T-helper 17 cell (primary cell): ENCODE results near the gene PTPRC. TPM values are rescaled to one million over a fixed set of nuclear protein-coding genes. Genes with fewer than 3 reads are reported as not detected.

Experiments used
- ATAC-seq: fragments of 150-1000 bp; cut with Tn5 transposase; 2 replicates; pipeline ENCODE4 v1.10.0; 2021; ENCODE audit warnings: mild to moderate bottlenecking, moderate library complexity
- DNase-seq, 3 donors: peaks; one replicate each; pipeline versions ENCODE4 v3.0.0 to v3.0.0-alpha.2; 2020 to 2021
- H3K9me3 ChIP-seq: one replicate; pipeline ENCODE4 v1.7.0; 2013; ENCODE audit warnings: low read length, mild to moderate bottlenecking; ENCODE audit not compliant: control insufficient read depth, poor library complexity, severe bottlenecking
- H3K27ac Mint-ChIP-seq: one replicate; pipeline ENCODE4 v1.8.0; 2022; ENCODE audit warnings: mild to moderate bottlenecking, moderate library complexity, mixed read lengths
- H3K27me3 Mint-ChIP-seq: one replicate; pipeline ENCODE4 v1.8.0; 2022; ENCODE audit warnings: mixed read lengths
- H3K36me3 Mint-ChIP-seq: one replicate; pipeline ENCODE4 v1.8.0; 2022; ENCODE audit warnings: low read depth, mixed read lengths
- H3K4me1 Mint-ChIP-seq: one replicate; pipeline ENCODE4 v1.8.0; 2022; ENCODE audit warnings: mild to moderate bottlenecking, mixed read lengths
- H3K4me3 Mint-ChIP-seq: one replicate; pipeline ENCODE4 v1.8.0; 2022; ENCODE audit warnings: mild to moderate bottlenecking, moderate library complexity, mixed read lengths
- total RNA-seq, 4 donors: library from RNA in 2 of 4; stranded (reverse) in 2 of 4; gene quantifications; one replicate each; pipeline ENCODE4 v1.2.3 and lab custom pipeline; 2022 to 2026

PTPRC gene
- total RNA-seq, 2 donors from 2014 or later = 697 to 813 TPM

GRCh38 chr1:198607714-198608113 lies 31.1 kb upstream of the PTPRC start:
- Mint-ChIP-seq H3K27me3 (no peaks in the 10 kb centered on the region), H3K4me1 (peaks cover 46% of the 10 kb centered on the region), H3K4me3 (no peak overlapping the region), H3K36me3 (no peaks in the 10 kb centered on the region), H3K27ac (no peak overlapping the region)
- no peaks in the 10 kb centered on the region for H3K9me3 ChIP-seq
- no peak for DNase-seq
- ATAC-seq = no peak

GRCh38 chr1:198610362-198610761 lies 28.5 kb upstream of the PTPRC start:
- no peaks in the 10 kb centered on the region for H3K27me3 Mint-ChIP-seq
- peak overlapping the region; percentile 88 for H3K4me3 Mint-ChIP-seq
- H3K9me3 ChIP-seq = no peaks in the 10 kb centered on the region
- no peak for DNase-seq
- H3K36me3 Mint-ChIP-seq = no peaks in the 10 kb centered on the region
- H3K27ac Mint-ChIP-seq = peak overlapping the region; percentile 99
- ATAC-seq = no peak
- H3K4me1 Mint-ChIP-seq = peaks cover 51% of the 10 kb centered on the region

GRCh38 chr1:198611219-198611618 lies 27.6 kb upstream of the PTPRC start:
- ATAC-seq = no peak
- H3K4me1 Mint-ChIP-seq = peaks cover 57% of the 10 kb centered on the region
- peak overlapping the region; percentile 99 for H3K27ac Mint-ChIP-seq
- peak overlapping the region; percentile 88 for H3K4me3 Mint-ChIP-seq
- no peaks in the 10 kb centered on the region for H3K36me3 Mint-ChIP-seq
- no peak for DNase-seq
- no peaks in the 10 kb centered on the region for H3K9me3 ChIP-seq
- H3K27me3 Mint-ChIP-seq = no peaks in the 10 kb centered on the region

- peak overlapping the region; percentile 99 for H3K27ac Mint-ChIP-seq
- no peaks in the 10 kb centered on the region for H3K9me3 ChIP-seq
- no peak for DNase-seq
- H3K4me1 Mint-ChIP-seq = peaks cover 56% of the 10 kb centered on the region
- ATAC-seq = peak; percentile 37
- H3K36me3 Mint-ChIP-seq = no peaks in the 10 kb centered on the region
- H3K27me3 Mint-ChIP-seq = no peaks in the 10 kb centered on the region
- peak overlapping the region; percentile 88 for H3K4me3 Mint-ChIP-seq
Measured at GRCh38 chr1:198612471-198613260, 26.2 kb upstream of the PTPRC start.

GRCh38 chr1:198617406-198617805 lies 21.4 kb upstream of the PTPRC start:
- Mint-ChIP-seq H3K27me3 (no peaks in the 10 kb centered on the region), H3K27ac (peak overlapping the region; percentile 99), H3K4me3 (no peak overlapping the region), H3K36me3 (no peaks in the 10 kb centered on the region), H3K4me1 (peaks cover 58% of the 10 kb centered on the region)
- ATAC-seq (no peak), DNase-seq (no peak)
- no peaks in the 10 kb centered on the region for H3K9me3 ChIP-seq

- H3K4me1 Mint-ChIP-seq = peaks cover 57% of the 10 kb centered on the region
- peak overlapping the region; percentile 87 for H3K4me3 Mint-ChIP-seq
- H3K36me3 Mint-ChIP-seq = no peaks in the 10 kb centered on the region
- DNase-seq (no peak), ATAC-seq (peak; percentile 17)
- H3K27me3 Mint-ChIP-seq = no peaks in the 10 kb centered on the region
- H3K27ac Mint-ChIP-seq = peak overlapping the region; percentile 99
- no peaks in the 10 kb centered on the region for H3K9me3 ChIP-seq
Measured at GRCh38 chr1:198619375-198620140, 19.3 kb upstream of the PTPRC start.

GRCh38 chr1:198620218-198620617 lies 18.6 kb upstream of the PTPRC start:
- Mint-ChIP-seq H3K27ac (peak overlapping the region; percentile 99), H3K36me3 (no peaks in the 10 kb centered on the region), H3K4me1 (peaks cover 58% of the 10 kb centered on the region), H3K27me3 (no peaks in the 10 kb centered on the region), H3K4me3 (peak overlapping the region; percentile 31)
- DNase-seq = no peak
- H3K9me3 ChIP-seq = no peaks in the 10 kb centered on the region
- no peak for ATAC-seq

GRCh38 chr1:198620951-198621824 lies 17.7 kb upstream of the PTPRC start:
- Mint-ChIP-seq H3K27me3 (no peaks in the 10 kb centered on the region), H3K36me3 (peaks cover under 1% of the 10 kb centered on the region), H3K4me3 (peak overlapping the region; percentile 74), H3K4me1 (peaks cover 54% of the 10 kb centered on the region), H3K27ac (peak overlapping the region; percentile 99)
- H3K9me3 ChIP-seq = no peaks in the 10 kb centered on the region
- ATAC-seq = peak; percentile 79
- DNase-seq = peak; percentile 28 to 65 (median 38)

GRCh38 chr1:198622001-198622400 lies 16.8 kb upstream of the PTPRC start:
- peak overlapping the region; percentile 99 for H3K27ac Mint-ChIP-seq
- DNase-seq (no peak), ATAC-seq (no peak)
- H3K4me3 Mint-ChIP-seq = peak overlapping the region; percentile 74
- H3K9me3 ChIP-seq = no peaks in the 10 kb centered on the region
- peaks cover 2% of the 10 kb centered on the region for H3K36me3 Mint-ChIP-seq
- H3K4me1 Mint-ChIP-seq = peaks cover 62% of the 10 kb centered on the region
- no peaks in the 10 kb centered on the region for H3K27me3 Mint-ChIP-seq

- peak overlapping the region; percentile 52 for H3K4me3 Mint-ChIP-seq
- DNase-seq (no peak), ATAC-seq (no peak)
- no peaks in the 10 kb centered on the region for H3K9me3 ChIP-seq
- no peaks in the 10 kb centered on the region for H3K27me3 Mint-ChIP-seq
- peaks cover 70% of the 10 kb centered on the region for H3K4me1 Mint-ChIP-seq
- H3K27ac Mint-ChIP-seq = peak overlapping the region; percentile 99
- peaks cover 2% of the 10 kb centered on the region for H3K36me3 Mint-ChIP-seq
Measured at GRCh38 chr1:198623752-198624647, 14.8 kb upstream of the PTPRC start.

GRCh38 chr1:198624648-198624980 lies 14.2 kb upstream of the PTPRC start:
- no peak for ATAC-seq
- Mint-ChIP-seq H3K4me3 (no peak overlapping the region), H3K27me3 (no peaks in the 10 kb centered on the region), H3K4me1 (peaks cover 71% of the 10 kb centered on the region), H3K36me3 (peaks cover 2% of the 10 kb centered on the region), H3K27ac (peak overlapping the region; percentile 99)
- no peaks in the 10 kb centered on the region for H3K9me3 ChIP-seq
- no peak for DNase-seq

GRCh38 chr1:198627436-198628066 lies 11.3 kb upstream of the PTPRC start:
- no peak for DNase-seq

More at GRCh38 chr1:198627436-198628066, 11.3 kb upstream of the PTPRC start:
- ATAC-seq = peak; percentile 50
- H3K27me3 Mint-ChIP-seq = no peaks in the 10 kb centered on the region
- no peaks in the 10 kb centered on the region for H3K9me3 ChIP-seq
- H3K27ac Mint-ChIP-seq = peak overlapping the region; percentile 99
- H3K36me3 Mint-ChIP-seq = peaks cover 2% of the 10 kb centered on the region
- peak overlapping the region; percentile 72 for H3K4me3 Mint-ChIP-seq
- peaks cover 51% of the 10 kb centered on the region for H3K4me1 Mint-ChIP-seq
